IMR-90 (cell line): Measurements from ENCODE around the gene MAPKAP1. TPM values are rescaled to one million over a fixed set of nuclear protein-coding genes. Genes with fewer than 3 reads are reported as not detected.

Experiments used
- ATAC-seq: fragments of 200-7000 bp; cut with Tn5 transposase; 2 replicates; pipeline ENCODE4 v1.9.1; 2020; ENCODE audit warnings: low read depth, mild to moderate bottlenecking, moderate library complexity
- BruUV-seq: library from RNA; stranded (reverse); fragments of 400-500 nt; replicated peaks from 2 replicates; lab custom pipeline; 2021; lab: Mats Ljungman, UMichigan
- CTCF ChIA-PET: fragments of 300-600 bp; formaldehyde crosslinking; extraction: SDS; loops from one replicate; lab custom pipeline; 2021; ENCODE audit warnings: antibody characterized with exemption; lab: Yijun Ruan, JAX
- POLR2A ChIA-PET: fragments of 300-600 bp; sonication (Branson Sonifier 250); formaldehyde crosslinking; loops from one replicate; lab custom pipeline; 2022; ENCODE audit warnings: antibody characterized with exemption; ENCODE audit not compliant: unreplicated experiment; lab: Charles Lee
- DNase-seq: peaks from one replicate; pipeline ENCODE4 v3.0.0; 2013
- H2AFZ ChIP-seq: replicated peaks from 2 replicates; pipeline ENCODE3; 2013; ENCODE audit warnings: low read length, mild to moderate bottlenecking; ENCODE audit not compliant: poor library complexity
- H2AK5ac ChIP-seq: 2 replicates; pipeline ENCODE4 v1.6.1; 2013; ENCODE audit warnings: low read depth, low read length, inconsistent platforms
- H2AK9ac ChIP-seq: replicated peaks from 2 replicates; pipeline ENCODE3; 2013; ENCODE audit warnings: mild to moderate bottlenecking, low read depth, low read length, moderate library complexity; ENCODE audit not compliant: poor library complexity
- H2BK120ac ChIP-seq: 2 replicates; pipeline ENCODE4 v1.6.1; 2013; ENCODE audit warnings: low read depth, low read length, inconsistent platforms
- H2BK15ac ChIP-seq: 3 replicates; pipeline ENCODE4 v1.6.1; 2013; ENCODE audit warnings: low read depth, low read length, inconsistent platforms
- H2BK20ac ChIP-seq: 2 replicates; pipeline ENCODE4 v1.6.1; 2013; ENCODE audit warnings: low read depth, mild to moderate bottlenecking, inconsistent platforms, low read length, moderate library complexity
- H2BK5ac ChIP-seq: 2 replicates; pipeline ENCODE4 v1.6.1; 2013; ENCODE audit warnings: mild to moderate bottlenecking, low read depth, low read length, inconsistent platforms; ENCODE audit not compliant: poor library complexity, severe bottlenecking
- H3K14ac ChIP-seq: replicated peaks from 2 replicates; pipeline ENCODE4 v1.6.1; 2013; ENCODE audit warnings: low read depth, low read length, inconsistent platforms
- H3K18ac ChIP-seq: 2 replicates; pipeline ENCODE4 v1.6.1; 2013; ENCODE audit warnings: low read depth, low read length, control low read depth
- H3K23ac ChIP-seq: 2 replicates; pipeline ENCODE4 v1.6.1; 2013; ENCODE audit warnings: low read depth, low read length, inconsistent platforms
- H3K27ac ChIP-seq: 2 replicates; pipeline ENCODE4 v1.5.1; 2013; ENCODE audit warnings: mild to moderate bottlenecking, control low read depth, low read length; ENCODE audit not compliant: insufficient read depth
- H3K27me3 ChIP-seq: 2 replicates; pipeline ENCODE4 v1.6.1; 2013; ENCODE audit warnings: low read length; ENCODE audit not compliant: control insufficient read depth, insufficient read depth
- H3K36me3 ChIP-seq: 2 replicates; pipeline ENCODE4 v1.6.1; 2013; ENCODE audit warnings: low read length, mixed read lengths; ENCODE audit not compliant: control insufficient read depth, insufficient read depth
- H3K4ac ChIP-seq: 2 replicates; pipeline ENCODE4 v1.6.1; 2013; ENCODE audit warnings: low read depth, low read length, inconsistent platforms
- H3K4me1 ChIP-seq: 2 replicates; pipeline ENCODE4 v1.6.1; 2013; ENCODE audit warnings: low read length, mixed read lengths; ENCODE audit not compliant: control insufficient read depth, insufficient read depth
- H3K4me2 ChIP-seq: 2 replicates; pipeline ENCODE4 v1.6.1; 2013; ENCODE audit warnings: low read depth, mild to moderate bottlenecking, control low read depth, low read length, moderate library complexity
- H3K4me3 ChIP-seq: 2 replicates; pipeline ENCODE4 v1.5.1; 2013; ENCODE audit warnings: low read depth, mild to moderate bottlenecking, control low read depth, low read length, moderate library complexity; ENCODE audit not compliant: insufficient read depth
- H3K56ac ChIP-seq: 2 replicates; pipeline ENCODE4 v1.6.1; 2013; ENCODE audit warnings: low read length, inconsistent platforms; ENCODE audit not compliant: insufficient read depth; ENCODE audit errors: extremely low read depth
- H3K79me1 ChIP-seq, 2 experiments: 2 replicates each; pipeline ENCODE4 v1.6.1; 2013; ENCODE audit warnings: low read length in 2 of 2, inconsistent platforms in 1 of 2, low read depth in 1 of 2
- H3K9ac ChIP-seq: 2 replicates; pipeline ENCODE4 v1.6.1; 2013; ENCODE audit warnings: low read depth, low read length, control low read depth
- H3K9me1 ChIP-seq: 2 replicates; pipeline ENCODE4 v1.6.1; 2013; ENCODE audit warnings: low read length, inconsistent platforms; ENCODE audit not compliant: insufficient read depth
- H3K9me3 ChIP-seq: 2 replicates; pipeline ENCODE4 v1.6.1; 2013; ENCODE audit warnings: low read length; ENCODE audit not compliant: control insufficient read depth, insufficient read depth
- H4K20me1 ChIP-seq: 2 replicates; pipeline ENCODE4 v1.6.1; 2013; ENCODE audit warnings: low read length, inconsistent platforms; ENCODE audit not compliant: insufficient read depth
- H4K5ac ChIP-seq: 2 replicates; pipeline ENCODE4 v1.6.1; 2013; ENCODE audit warnings: mild to moderate bottlenecking, low read depth, low read length, control low read depth
- H4K8ac ChIP-seq, 2 experiments: 2 replicates each; pipeline ENCODE4 v1.6.1; 2013; ENCODE audit warnings: low read depth in 2 of 2, low read length in 2 of 2, control low read depth in 1 of 2, inconsistent platforms in 1 of 2
- H4K91ac ChIP-seq: 2 replicates; pipeline ENCODE4 v1.6.1; 2013; ENCODE audit warnings: low read depth, low read length, inconsistent platforms; ENCODE audit not compliant: insufficient read depth
- BHLHE40 ChIP-seq: fragments of 150-350 bp; IDR thresholded peaks from 2 replicates; pipeline ENCODE4 v1.6.1; 2016; ENCODE audit warnings: mild to moderate bottlenecking, low read depth, low read length
- CHD1 ChIP-seq: IDR thresholded peaks from 2 replicates; pipeline ENCODE4 v1.6.1; 2012; ENCODE audit warnings: low read depth, low read length, improper control_type of control experiment
- CTCF ChIP-seq: conservative IDR thresholded peaks from 2 replicates; pipeline ENCODE4 v1.5.1; 2012; ENCODE audit warnings: mild to moderate bottlenecking, low read depth, low read length, improper control_type of control experiment
- ELK1 ChIP-seq: fragments of 150-350 bp; IDR thresholded peaks from 2 replicates; pipeline ENCODE4 v1.6.1; 2016; ENCODE audit warnings: low read depth, mild to moderate bottlenecking, low read length, moderate library complexity, borderline replicate concordance
- FOS ChIP-seq: fragments of 150-350 bp; IDR thresholded peaks from 2 replicates; pipeline ENCODE4 v1.6.1; 2016; ENCODE audit warnings: low read depth, low read length
- MAZ ChIP-seq: IDR thresholded peaks from 2 replicates; pipeline ENCODE4 v1.6.1; 2012; ENCODE audit warnings: low read depth, mild to moderate bottlenecking, low read length, improper control_type of control experiment, moderate library complexity, borderline replicate concordance
- MXI1 ChIP-seq: IDR thresholded peaks from 2 replicates; pipeline ENCODE4 v1.6.1; 2012; ENCODE audit warnings: low read depth, mild to moderate bottlenecking, low read length, moderate library complexity, borderline replicate concordance
- NFE2L2 ChIP-seq: fragments of 150-350 bp; IDR thresholded peaks from 2 replicates; pipeline ENCODE4 v1.6.1; 2016; ENCODE audit warnings: low read depth, mild to moderate bottlenecking, low read length
- POLR2A ChIP-seq: IDR thresholded peaks from 2 replicates; pipeline ENCODE4 v1.6.1; 2012; ENCODE audit warnings: mild to moderate bottlenecking, low read depth, low read length
- RAD21 ChIP-seq: IDR thresholded peaks from 2 replicates; pipeline ENCODE4 v1.6.1; 2012; ENCODE audit warnings: low read length, improper control_type of control experiment
- RFX5 ChIP-seq: IDR thresholded peaks from 2 replicates; pipeline ENCODE4 v1.8.0; 2012; ENCODE audit warnings: low read depth, mild to moderate bottlenecking, low read length, moderate library complexity
- SMC3 ChIP-seq: fragments of 150-350 bp; IDR thresholded peaks from 2 replicates; pipeline ENCODE4 v1.6.1; 2016; ENCODE audit warnings: low read depth, mild to moderate bottlenecking, antibody characterized with exemption, low read length, moderate library complexity
- WGBS, 2 experiments: methylation state at CpG; one replicate each; pipeline versions ENCODE4 v1.1.5 to v1.1.7; 2013; ENCODE audit warnings: missing lambda C conversion rate in 2 of 2; ENCODE audit not compliant: insufficient read length in 1 of 2; ENCODE audit errors: extremely low coverage in 2 of 2; 5-methylcytosine and 5-hydroxymethylcytosine counted together
- dilution Hi-C: fragments of 300-500 bp; cut with HindIII; formaldehyde crosslinking; loops from one replicate; pipeline ENCODE4 v1.14.3; 2018; ENCODE audit warnings: low sequenced_read_pairs; ENCODE audit not compliant: unreplicated experiment
- in situ Hi-C: fragments of 300-500 bp; cut with MboI; formaldehyde crosslinking; loops from 3 replicates; pipeline ENCODE4 v1.14.3; 2019; ENCODE audit warnings: low sequenced_read_pairs, inconsistent platforms, mixed read lengths
- intact Hi-C: fragments of 100-400 bp; cut with micrococcal nuclease; formaldehyde crosslinking; loops from 2 replicates; pipeline ENCODE4 v1.10.0; 2022
- polyA plus RNA-seq, 3 experiments: library from polyadenylated mRNA; depleted of rRNA; stranded (reverse); fragments of >200 nt; gene quantifications; 2 replicates each; pipeline ENCODE4 v1.2.3, GENCODE V29; 2012; ENCODE audit warnings: low replicate concordance in 1 of 3
- total RNA-seq: library from RNA; depleted of rRNA; stranded (reverse); fragments of >200 nt; gene quantifications from 2 replicates; pipeline ENCODE4 v1.2.3, GENCODE V29; 2012

The MAPKAP1 gene
- total and polyA plus RNA-seq, 2 of the 4 experiments (the other 2 are of a cell fraction): 87.2 to 158 TPM

GRCh38 chr9:125418404-125418803 is 288.6 kb downstream of the MAPKAP1 start:
- intact Hi-C loops (no loop called here), dilution Hi-C loops (no loop called here), in situ Hi-C loops (loop anchor here (25.0 kb wide), 1 partner anchor 1069 kb away; no protein-coding TSS in a partner anchor)
- ChIA-PET POLR2A (no interaction called here), CTCF (no interaction called here)
- H3K4me3 ChIP-seq: no peak overlapping the region
- H2AK5ac ChIP-seq: no peak overlapping the region
- H3K27me3 ChIP-seq: no peaks in the 10 kb centered on the region; the same call in 1 of the 2 replicates
- no peak for TF ChIP-seq POLR2A
- no peak for TF ChIP-seq FOS
- TF ChIP-seq CHD1: no peak
- TF ChIP-seq CTCF: no peak
- no peak for TF ChIP-seq BHLHE40
- TF ChIP-seq MXI1: no peak
- no peak for TF ChIP-seq RAD21
- TF ChIP-seq SMC3: no peak
- no peak for TF ChIP-seq RFX5
- TF ChIP-seq MAZ: no peak
- TF ChIP-seq ELK1: no peak
- TF ChIP-seq NFE2L2: no peak
- H2BK15ac ChIP-seq: no peak overlapping the region
- H3K4ac ChIP-seq: no peak overlapping the region
- no peaks in the 10 kb centered on the region for H3K36me3 ChIP-seq
- no CpG with 5 or more reads among the region's 3 CpGs for WGBS, 2 experiments
- BruUV-seq: no TSS peak
- H3K56ac ChIP-seq: no peak overlapping the region
- H3K9me1 ChIP-seq: 0 out of 2 replicates have a peak, but pooled peaks cover 3% of the 10 kb centered on the region
- H4K5ac ChIP-seq: no peak overlapping the region; the same call in 1 of the 2 replicates
- H4K20me1 ChIP-seq: no peaks in the 10 kb centered on the region
- H3K4me1 ChIP-seq: no peaks in the 10 kb centered on the region
- H3K9ac ChIP-seq: no peak overlapping the region
- no peak overlapping the region for H3K18ac ChIP-seq
- H2BK120ac ChIP-seq: no peak overlapping the region
- no peak overlapping the region for H3K23ac ChIP-seq
- H3K4me2 ChIP-seq: peak overlapping the region; percentile 70; the same call in 1 of the 2 replicates
- H3K27ac ChIP-seq: peak overlapping the region; percentile 58; the same call in 1 of the 2 replicates
- ATAC-seq (peak; percentile 85), DNase-seq (peak; percentile 58)
- no peak overlapping the region for H4K91ac ChIP-seq
- no peak overlapping the region for H3K14ac ChIP-seq
- H2AK9ac ChIP-seq: no peak overlapping the region
- H3K9me3 ChIP-seq: no peaks in the 10 kb centered on the region
- H3K79me1 ChIP-seq: no peaks in the 10 kb centered on the region
- H4K8ac ChIP-seq: no peak overlapping the region
- H2AFZ ChIP-seq: no peak overlapping the region
- H2BK5ac ChIP-seq: peak overlapping the region; percentile 64
- no peak overlapping the region for H2BK20ac ChIP-seq
